CD4-positive, alpha-beta T cell treated with Interleukin-10 for 1 hour (primary cell): ENCODE results near the gene CYP4F3.
"Not testable (repeated sequence)": the region's sequence is repeated elsewhere in the genome, so short reads cannot be mapped to it uniquely, and the experiment has no call there.

Experiments
- DNase-seq: peaks from one replicate; pipeline ENCODE4 v3.0.0-alpha.2; 2020

The CYP4F3 gene

GRCh38 chr19:15671237-15671821 lies 30.6 kb downstream of the CYP4F3 start:
- DNase-seq: no peak

GRCh38 chr19:15671891-15672579 lies 31.3 kb downstream of the CYP4F3 start:
- no peak for DNase-seq

GRCh38 chr19:15672580-15673175 lies 32.0 kb downstream of the CYP4F3 start, which contains the start of gene CYP4F12:
Gene CYP4F12, plus strand, starts transcription at chr19:15673087. Its CDS starts 443 bp downstream, at chr19:15673530.
- DNase-seq: peak; percentile 34

- DNase-seq: no peak
Measured at GRCh38 chr19:15673176-15673654, 32.5 kb downstream of the CYP4F3 start.

GRCh38 chr19:15675560-15675959 lies 34.9 kb downstream of the CYP4F3 start:
- DNase-seq: no peak

DNA sequence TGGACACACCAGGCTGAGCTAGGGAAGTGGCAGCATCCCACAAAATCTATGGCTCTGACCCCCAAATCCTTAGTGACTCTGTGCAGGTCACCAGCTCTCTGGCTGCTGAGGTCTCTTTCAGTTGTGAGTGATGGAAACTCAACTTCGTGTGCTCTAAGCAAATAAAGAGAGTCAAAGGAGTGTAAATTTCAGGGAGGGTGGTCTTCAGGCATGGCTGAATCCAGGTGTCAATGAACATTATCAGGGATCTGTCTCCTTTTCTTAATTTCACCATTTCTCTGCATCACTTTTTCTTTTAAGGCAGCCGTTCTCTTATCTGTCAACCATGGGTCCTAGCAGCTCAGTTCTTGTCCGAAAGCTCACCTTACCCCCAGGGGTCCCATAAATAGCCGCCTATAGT lies 38.4 kb downstream of the CYP4F3 start:
- no peak for DNase-seq

DNA sequence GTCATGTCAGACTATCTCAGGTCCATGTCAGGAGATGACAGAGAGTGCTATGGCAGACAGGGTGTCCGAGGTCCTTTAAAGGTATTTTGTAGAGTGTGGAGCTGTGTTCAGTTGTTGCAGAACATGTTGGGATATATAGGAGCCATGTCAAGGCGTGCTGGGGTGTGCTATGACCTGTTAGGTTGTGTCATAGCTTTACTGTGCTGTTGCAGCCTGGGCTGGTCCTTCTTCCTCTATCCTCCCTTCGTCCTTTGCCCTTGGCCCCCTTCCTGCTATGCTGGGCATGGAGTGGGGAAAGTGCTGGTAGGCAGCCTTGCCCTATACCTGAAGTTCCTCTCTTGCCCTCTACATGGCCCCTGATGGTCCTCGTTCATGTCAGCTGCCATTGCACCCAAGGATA lies 39.2 kb downstream of the CYP4F3 start:
- DNase-seq: not testable (repeated sequence)

GRCh38 chr19:15680478-15681322 lies 40.0 kb downstream of the CYP4F3 start:
- DNase-seq: no peak

- no peak for DNase-seq
Measured at GRCh38 chr19:15683411-15683810, 42.7 kb downstream of the CYP4F3 start.

GRCh38 chr19:15684828-15685227 lies 44.1 kb downstream of the CYP4F3 start:
- DNase-seq: no peak

DNA sequence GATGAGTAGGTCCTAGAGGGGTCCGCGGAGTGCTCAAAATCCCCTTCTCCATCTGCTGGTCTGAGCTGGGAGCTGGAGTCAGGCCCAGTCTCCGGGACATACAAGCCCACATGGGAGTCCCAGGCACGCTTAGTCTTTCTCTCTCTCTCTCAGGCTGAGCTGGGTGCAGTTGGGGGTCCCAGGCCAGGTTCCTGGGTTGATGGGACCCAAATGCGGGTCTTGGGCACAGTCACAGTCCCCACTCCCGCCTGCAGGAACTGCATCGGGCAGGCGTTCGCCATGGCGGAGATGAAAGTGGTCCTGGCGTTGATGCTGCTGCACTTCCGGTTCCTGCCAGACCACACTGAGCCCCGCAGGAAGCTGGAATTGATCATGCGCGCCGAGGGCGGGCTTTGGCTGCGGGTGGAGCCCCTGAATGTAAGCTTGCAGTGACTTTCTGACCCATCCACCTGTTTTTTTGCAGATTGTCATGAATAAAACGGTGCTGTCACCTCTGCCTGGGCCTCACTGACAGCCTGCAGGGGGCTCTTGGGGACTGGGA lies 56.0 kb downstream of the CYP4F3 start:
- DNase-seq: no peak

GRCh38 chr19:15701757-15702533 lies 61.2 kb downstream of the CYP4F3 start:
- no peak for DNase-seq

DNA sequence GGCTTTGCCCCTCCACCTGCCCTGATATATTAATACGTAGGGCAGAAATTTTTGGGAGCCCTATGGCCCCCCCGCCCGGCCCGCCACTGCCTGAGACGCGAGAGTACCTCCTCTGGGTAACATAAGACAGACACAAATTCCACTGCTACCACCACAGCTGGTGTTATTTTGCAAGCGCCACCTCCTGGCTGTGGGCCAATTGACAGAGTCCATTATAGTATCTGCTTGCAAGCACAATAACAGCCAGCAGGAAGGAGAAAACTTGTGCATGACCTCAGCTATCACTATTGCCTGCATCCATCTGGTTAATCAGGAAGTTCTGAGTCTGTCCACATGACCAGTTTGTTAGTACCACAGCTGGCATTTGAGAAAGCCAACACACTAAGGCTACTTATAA lies 61.8 kb downstream of the CYP4F3 start:
- DNase-seq: peak; percentile 16
